Fibroblast of skin of right quadriceps (primary cell): ENCODE measurements around the gene NPVF.

ENCODE experiments used
- DNase-seq: peaks from one replicate; pipeline ENCODE4 v3.0.0-alpha.2; 2013

The NPVF gene, protein sequence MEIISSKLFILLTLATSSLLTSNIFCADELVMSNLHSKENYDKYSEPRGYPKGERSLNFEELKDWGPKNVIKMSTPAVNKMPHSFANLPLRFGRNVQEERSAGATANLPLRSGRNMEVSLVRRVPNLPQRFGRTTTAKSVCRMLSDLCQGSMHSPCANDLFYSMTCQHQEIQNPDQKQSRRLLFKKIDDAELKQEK

DNA sequence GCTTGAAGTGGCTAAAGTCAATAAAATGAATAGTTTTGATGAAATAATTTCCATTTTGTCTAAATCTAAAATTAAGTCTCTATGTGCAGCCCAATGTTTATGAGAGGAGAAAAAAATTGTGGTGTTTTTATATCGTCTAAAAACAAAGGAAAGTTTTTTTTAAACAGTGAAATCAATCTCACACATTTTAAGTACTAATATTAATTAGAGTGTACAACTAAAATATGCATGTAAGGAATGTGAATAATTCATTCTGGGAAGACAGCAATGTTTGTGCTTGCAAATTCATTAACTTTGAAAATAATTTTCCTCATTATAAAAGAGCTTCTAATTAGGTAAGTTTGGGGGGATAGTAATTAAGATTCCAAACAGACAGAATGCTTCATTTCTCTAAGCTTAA, at the start of gene NPVF:
TSS of gene NPVF (minus strand) at position 101 of the 400 bp plus-strand sequence. CDS start at position 54, 47 bp downstream.
- no peak for DNase-seq

DNA sequence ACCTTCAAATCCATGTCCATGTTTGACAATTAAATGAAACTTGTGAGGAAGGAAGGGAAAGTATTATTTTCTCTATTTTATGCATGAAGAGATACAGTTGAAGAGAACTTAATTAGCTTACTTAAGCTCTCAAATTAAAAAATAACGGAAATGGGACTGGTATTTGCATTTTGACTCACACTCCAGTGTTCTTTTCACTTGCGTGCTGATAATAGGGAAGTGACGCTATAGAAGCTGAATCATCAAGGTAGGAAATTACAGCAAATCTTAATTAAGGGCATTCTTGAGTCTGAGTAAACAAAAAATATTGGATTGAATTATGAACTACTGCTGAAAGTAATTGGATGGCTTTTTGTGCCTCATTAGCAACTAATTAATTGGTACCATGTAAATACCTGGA, 44.0 kb upstream of the NPVF start:
- DNase-seq, result no peak

DNA sequence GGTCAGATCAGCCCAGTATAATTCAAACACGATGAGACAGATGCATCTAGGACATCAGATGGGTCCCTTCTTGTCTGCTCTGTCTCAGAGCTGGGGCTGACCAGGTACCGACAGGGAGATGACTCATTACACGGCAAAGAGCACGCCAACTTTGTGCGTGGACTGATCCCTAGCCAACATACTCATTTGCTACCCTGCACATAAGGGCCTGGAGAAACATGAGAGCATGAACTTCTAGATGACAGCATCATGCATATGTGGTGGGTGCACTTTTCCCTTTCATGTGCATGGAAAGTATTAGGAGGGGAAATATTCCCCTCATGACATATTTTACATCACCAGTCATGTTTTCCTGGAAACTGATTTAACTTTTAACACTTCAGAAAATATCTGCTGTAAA, 35.1 kb upstream of the NPVF start:
- peak; percentile 65 for DNase-seq

DNA sequence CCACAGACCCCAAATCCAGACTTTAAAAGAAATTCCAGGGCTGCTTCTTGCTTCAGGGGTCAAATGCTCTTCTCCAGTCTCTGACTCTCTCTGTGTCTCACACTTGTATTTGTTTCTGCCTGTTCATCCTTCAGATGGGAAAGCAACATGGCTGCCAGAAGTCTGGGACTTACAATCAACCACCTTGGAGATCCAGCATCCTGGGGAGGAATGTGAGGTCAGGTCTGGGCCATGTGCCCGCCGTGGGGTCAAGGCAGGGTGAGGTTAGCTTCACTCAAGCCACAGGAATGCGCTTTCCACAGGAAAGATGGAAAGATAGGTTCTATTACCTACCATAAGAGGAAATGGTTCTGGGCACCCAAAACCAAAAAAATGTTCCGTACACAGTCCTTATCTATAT, 34.3 kb upstream of the NPVF start:
- DNase-seq, result peak; percentile 58

DNA sequence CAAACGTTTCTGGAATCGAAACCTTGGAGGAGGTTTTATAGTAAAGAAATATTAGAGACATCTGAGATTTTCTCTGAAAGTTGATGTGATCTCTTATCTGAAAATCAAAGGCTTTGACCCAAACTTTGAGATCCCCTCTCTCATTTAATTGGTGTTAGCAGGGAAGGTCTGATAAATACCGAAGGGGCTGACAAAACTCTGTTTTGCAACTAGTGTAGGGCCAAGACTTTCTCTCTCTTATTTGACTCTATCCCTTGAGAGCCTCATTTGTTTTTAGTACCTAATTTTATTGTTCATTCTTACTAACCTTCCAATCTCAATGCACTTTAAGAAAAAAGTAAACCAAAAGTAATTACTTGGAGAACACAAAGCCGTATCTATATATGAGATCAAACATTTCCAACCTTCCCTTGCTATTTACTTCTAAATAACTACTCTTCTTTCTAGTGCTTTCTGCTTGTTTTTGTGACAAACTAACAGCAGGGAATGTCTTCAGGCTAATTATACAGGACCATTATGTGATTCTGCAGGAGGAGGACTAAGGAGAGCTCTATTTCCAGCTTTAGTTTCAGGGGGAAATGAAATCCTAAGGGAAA, 33.4 kb upstream of the NPVF start:
- DNase-seq, result no peak

DNA sequence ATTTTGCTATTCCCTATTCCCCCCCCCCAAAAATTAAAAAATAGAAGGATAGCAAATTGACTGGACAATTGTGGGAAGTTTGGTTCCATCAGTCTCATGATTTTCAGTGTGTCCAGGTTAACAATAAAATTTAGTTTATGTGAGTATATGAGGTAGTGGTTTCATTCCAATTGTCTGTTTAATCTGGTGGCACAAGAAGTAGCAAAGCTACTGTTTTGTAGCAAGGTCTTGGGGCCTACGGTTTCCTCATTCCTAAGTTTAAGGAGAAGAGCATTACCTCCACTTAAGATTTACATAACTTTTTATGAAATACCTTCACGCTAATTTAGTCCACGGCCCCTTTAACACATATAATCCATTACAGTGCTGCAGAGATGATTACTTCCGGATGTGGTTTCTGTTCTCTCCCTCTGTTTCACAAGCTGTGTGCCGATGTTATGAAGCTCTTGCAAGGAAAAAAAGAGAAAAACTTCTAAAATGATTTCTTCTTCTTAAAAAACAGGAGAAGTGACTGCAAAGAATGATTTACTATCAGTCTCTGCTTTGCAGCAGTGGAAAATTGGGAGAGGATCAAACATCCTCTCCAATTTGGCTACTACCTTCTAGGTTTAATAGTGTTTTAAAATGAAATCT, 32.7 kb upstream of the NPVF start:
- peak; percentile 72 for DNase-seq

DNA sequence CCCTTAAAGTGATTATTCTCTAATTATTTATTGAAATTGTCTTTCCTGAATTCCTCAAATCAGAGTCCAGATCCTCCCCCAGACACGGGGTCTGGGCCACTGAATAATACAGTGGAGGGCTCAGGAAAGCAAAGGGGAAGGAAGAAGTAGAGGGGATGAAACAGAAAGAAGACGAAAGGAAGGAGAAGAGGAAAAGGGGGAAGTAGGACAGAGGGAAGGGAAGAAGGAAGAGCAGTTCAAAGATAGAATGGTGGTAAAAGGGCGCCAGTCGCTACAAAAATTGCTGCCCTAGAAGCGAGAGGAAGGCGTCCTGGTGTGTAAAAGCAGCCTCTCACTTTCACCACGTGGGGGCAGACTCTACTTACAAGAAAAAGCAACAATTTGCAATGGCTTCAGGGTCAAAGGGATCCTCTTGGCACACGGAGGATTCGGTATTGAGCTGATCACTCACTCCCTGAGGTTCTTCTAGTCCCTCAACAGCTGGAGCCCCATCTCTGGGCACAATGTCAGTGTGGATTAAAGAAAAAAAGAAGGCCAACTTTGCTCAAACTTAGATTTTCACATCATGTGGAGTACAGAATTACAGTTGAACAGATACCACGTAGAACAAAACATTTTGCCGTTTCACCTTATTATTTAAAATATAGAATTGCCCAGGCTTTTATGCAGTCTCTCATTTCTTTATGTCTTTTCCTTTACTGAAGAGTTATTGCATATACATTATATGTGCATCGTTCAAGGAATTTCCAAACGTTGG, 31.4 kb upstream of the NPVF start:
- peak; percentile 79 for DNase-seq

DNA sequence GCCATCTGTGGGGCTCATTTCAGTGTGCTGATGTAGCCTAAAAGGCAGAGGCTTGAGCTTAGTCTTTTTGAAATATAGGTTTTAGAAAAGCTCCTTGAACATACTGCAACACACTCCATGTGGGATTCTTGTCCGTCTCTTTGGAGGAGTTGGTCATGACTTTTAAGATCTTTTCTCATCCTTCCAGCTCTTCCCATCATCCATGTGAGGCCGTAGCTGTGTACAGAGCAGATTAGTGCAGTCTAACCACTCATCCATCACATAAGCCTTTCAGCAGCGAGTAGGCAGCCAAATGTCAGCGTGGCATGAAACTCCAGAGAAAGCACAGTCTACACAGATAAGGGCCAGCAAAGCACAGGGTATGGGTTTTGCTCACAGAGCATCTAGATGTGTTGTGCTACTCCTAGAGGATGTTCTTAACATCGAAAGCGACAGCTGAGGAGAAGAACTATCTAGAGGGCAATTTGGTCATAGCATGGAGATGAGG, 28.1 kb upstream of the NPVF start:
- DNase-seq, result no peak

DNA sequence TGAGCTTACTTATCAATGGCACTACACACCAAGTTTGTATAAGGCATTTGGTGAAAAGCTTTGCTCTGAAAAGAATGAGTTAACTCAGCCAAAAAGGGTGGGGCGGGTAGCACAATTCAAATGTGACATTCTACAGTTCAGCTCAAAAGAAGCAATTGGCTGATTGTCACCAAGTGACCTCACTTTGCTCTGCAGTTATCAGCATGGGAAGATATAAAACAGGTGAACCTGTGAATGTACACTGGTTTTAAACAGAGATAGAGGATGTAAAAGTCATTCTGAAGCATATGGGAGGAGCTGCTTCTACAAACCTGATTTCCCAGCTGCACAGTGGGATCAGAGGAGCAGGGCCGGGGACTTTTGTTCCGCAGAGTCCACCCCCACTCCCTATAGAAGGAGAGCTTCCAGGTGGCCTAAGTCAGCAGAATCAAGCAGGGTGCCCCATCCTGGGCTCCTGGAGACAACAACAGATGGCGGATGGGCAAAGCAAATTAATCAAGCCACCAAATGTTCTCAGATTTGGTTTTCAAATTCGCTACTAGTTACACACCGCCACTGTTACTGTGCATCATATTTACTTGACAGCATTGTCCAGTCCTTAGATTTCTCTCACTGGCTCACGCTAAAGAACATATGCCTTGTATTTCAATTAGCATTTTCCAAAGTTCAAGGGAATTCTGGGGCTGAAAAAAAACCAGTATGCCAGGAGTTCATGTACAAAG, 27.5 kb upstream of the NPVF start:
- DNase-seq, result no peak

DNA sequence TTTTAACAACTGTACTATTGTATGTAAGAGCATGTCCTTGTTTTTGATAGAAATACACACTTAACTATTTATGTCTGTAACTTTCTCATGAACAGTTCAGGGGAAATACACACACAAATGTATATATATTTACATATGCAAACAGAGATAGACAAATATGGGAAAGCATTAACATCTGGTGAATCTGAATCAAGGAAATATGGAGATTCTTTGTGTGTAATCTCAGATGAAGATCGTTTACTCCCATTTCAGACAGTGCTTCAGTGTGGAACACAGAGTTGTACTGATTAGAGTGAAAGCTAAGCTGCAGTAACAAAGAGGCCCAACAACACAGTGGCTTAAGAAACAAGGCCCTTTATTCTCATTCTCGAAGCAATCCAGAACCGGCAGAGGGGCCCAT, 26.3 kb upstream of the NPVF start:
- no peak for DNase-seq

DNA sequence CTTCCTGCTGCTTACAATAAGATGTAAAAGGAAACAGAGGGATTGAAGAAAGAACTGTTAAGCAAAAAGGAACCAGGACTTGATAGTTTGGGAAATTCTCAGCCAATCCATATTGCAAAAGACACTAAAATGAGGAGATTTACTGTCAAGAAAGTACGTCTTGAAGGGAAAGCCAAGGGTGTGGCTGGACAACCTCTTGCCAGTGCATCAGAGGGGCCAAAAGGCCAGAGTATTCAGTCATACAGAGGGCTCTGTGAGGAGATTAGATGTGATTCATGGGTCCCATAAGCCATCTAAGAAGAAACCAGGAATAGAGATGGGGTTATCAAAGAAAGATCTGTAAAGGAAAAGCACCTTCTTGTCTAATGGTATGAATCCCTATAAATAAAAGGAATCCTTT, 25.4 kb upstream of the NPVF start:
- no peak for DNase-seq

DNA sequence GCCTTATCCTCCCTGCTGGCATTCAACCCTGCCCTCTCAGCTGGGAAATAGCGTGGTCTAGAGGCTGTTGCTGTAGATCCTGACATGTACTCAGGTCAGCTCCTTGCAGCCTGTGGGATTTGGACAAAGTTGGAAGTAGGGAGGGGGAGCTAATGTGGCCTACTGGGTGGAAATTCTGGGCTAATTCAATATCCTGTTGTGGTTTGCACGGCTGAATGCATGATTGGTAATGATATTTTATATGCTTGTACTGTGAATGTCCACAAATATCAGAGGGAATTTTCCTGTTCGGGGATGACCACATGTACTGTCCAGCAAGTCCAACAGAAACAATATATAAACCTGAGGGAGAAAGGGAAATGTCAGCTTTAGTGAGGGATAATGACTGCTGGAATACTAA, 22.1 kb upstream of the NPVF start:
- no peak for DNase-seq

DNA sequence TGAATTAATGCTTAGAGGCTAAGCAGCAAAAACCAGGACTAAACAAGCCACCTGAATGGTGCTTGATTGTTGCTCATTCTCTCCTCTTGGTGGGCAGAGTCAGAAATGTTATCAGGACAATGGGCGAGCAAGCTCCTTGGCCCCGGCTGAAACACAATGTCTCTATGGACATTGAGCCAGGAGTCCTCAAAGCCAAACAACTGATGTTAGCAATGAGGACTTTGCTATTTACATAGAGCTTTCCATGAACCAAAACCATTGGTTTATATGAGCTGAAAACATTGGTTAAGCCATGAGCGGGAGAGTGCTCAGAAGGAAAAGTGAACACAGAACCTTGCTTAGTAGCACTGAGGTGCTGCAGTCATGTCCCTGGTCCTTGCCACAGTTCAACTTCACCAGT, 21.5 kb upstream of the NPVF start:
- no peak for DNase-seq

DNA sequence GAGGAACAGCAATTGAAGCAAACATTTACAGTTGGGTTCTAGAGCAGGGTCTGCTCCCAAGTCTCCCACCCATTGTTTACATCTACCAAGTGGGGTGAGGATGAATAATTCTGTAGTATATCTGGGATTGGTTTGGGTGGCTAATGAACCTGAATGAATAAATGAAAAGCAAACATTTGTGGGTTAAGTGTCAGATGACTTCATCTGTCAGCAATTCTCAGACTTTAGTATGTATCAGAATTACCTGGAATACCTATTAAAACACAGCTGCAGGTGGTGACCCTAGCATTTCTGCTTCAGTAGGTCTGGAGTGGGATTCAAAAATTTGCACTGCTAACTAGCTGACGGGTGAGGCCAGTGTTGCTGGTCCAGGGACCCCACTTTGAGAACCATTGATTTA, 18.0 kb upstream of the NPVF start:
- no peak for DNase-seq

DNA sequence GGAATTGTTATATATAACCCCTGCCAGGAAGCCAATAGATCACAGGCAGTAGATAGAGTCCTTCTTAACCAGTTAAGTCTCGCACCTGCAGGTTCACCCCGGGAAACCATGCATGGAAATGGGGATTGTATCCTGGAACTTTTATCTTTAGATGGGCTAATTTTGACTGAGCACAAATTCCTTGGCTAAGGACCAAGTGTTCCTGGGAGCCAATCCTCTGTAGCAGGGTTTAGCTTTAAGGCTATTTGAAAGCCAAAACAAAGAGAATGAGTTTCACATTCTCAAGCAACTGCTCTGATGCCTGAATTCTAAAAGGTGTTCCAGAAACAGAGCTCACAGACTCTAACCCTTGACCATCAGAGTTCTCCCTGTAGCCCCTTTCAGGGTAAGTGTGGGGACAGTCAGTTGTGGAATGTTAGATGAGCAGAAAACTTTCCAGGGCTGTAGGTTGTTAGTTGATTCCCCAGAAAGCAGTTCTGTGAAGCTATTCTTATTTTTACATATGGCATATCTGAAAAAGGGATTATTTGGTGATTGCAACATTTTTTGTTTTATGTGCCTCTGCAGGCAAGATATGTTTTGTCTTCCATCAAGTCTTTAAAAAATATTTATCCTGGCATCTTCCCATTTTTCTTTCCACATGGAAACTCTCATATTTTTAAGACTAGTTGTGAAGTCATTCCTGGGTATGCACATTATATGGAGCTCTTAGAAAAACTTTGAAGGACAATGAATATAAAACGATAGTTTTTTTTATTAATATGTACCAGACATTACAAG, 16.2 kb upstream of the NPVF start:
- DNase-seq, result peak; percentile 22

DNA sequence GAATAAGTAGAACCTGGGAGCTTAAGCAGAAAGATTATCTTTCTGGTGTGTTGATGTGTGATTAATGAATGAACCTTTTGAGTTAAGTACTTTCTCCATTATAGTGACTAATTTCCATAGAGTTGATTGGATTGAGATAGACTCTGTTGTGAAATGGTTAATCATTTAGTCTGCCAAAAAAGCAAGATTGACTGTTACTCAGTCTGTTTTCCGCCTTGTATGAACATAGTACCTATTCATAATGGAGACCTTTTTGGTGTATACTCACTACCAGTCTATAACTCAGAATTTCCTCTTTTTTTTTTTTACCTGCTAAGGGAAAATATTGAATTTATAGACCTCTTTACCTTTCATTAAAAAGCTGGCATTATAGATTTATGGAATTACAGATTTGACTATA, 14.4 kb upstream of the NPVF start:
- DNase-seq, result no peak

DNA sequence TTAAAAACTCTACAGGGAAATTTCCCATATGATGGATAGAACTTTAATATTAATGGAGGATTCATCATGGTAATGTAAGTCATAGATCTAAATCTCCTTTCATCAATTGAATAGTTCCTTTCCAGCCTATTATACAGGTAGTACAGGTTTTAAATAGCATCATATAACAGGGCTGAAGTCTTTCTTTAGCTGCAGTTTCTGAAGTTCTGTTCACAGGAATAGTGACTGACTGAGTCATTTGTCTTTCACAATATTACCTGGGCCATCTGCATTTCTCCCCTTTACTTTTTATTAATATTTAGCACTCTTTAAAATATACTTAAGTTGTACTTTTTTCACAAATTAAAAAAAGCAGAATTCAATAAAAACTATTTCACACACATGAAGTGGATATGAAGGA, 12.6 kb upstream of the NPVF start:
- no peak for DNase-seq

DNA sequence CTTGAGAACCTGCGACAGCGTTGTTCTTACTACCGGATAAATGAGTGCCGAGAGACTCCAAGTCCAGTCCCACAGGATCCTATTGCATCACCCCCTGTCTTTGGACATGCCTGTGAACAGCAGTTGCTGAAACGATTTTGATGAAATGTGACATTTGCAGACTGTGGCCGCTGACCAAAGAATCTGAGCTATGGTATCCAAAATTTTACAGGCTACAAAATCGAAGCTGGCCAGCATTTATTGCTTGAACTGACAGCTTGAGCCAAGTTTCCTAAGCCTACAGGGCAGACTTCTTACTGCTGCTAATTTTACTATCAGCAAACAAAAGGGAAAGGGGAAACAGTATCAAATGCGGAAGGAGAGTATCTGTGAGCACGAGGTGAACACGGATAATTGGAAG, 12.1 kb upstream of the NPVF start:
- no peak for DNase-seq

DNA sequence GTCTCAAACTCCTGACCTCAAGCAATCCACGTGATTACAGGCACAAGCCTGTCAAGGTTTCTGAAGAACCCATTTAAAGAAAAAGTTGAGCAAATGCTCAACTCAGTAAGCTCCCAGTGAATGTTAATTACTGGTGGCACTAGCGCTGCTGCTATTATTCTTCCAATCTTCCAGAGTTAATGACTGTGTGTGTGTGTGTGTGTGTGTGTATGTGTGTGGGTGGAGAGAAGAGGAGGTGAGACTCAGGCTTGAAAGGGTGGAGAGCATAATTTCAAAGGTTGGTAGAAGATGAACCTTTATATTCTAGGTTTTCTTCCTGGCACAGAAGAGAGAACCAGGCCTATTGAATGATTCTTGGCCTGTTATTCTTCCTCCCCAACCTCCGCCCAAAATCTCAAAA, 11.6 kb upstream of the NPVF start:
- no peak for DNase-seq

DNA sequence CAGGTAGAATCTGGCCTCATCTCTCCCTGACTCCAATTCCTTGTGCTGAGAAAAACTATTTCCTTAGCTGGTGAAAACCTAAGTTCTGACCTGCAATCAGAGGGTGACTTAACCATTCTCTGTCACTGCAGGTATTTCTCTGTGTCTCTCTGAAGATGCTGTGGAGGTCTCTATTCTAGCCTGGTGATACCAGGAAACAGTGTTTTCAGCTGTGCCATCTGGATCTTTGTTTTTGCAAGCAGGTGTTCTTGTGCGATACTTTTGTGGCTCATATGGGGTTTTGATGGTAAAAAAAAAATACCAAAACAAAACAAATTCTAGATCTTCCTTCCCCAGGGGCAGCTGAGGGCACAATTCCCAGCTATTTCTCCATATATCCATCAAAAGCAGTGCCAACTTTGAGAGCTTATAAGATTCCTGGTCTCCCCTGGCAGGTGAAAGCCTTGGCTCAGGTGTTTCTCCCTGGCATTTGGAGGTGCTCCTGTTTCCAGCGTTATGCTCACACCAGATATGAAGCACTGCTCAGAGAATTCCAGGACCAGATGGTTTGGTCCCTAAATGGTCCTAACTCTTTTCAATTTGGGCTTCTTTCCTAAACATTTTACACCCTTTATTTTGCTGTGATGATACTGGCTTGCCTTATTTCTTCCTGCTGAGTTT, 9.9 kb upstream of the NPVF start:
- DNase-seq, result no peak

DNA sequence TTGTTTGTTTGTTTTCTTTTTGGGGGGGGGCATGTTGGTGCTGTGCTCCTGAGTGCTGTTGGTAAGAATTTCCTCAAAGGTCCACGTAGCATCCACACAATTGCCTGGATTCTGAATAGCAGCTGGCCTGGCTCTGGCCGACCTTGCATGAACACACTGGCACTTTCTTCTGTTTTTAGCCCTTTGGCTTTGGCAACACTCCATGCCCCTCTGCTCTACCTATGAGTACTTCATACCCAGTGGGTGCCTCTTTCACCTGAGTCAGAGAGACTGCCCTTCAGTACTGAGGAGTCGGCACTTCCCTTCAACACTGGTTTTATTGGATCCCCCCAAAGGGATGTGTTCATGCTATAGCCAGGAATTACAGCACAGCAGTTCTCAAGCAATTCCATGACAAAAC, 7.2 kb upstream of the NPVF start:
- no peak for DNase-seq

DNA sequence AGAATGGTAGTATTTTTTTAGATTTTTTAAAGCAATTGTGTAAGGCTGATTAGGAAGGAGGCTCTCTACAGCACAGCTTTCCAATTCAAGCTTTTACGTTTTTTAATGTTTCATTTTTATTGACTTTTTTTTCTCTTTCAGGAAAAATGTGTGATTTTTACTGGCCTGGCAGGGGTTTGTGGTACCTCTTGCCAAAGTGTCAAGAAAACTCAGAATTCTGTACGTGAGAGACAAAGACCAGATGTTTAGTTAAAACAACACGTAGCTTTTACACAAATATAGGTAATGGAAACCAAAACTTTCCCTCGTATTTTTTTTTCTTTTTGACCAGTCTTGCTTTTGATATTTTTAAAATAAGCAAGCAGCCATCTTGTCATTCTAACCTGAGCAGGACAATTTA, 6.0 kb upstream of the NPVF start:
- DNase-seq, result no peak
